Hematopoietic multipotent progenitor cell treated with erythropoietin and hydrocortisone succinate and interleukin-3 and kit ligand, for 6 days (in vitro differentiated cells): ENCODE measurements around the gene MIEN1.
"Not testable (repeated sequence)": the region's sequence is repeated elsewhere in the genome, so short reads cannot be mapped to it uniquely, and the experiment has no call there.

ENCODE experiments used
- DNase-seq: peaks from one replicate; pipeline ENCODE4 v3.0.0-alpha.2; 2015

MIEN1 gene, protein sequence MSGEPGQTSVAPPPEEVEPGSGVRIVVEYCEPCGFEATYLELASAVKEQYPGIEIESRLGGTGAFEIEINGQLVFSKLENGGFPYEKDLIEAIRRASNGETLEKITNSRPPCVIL

DNA sequence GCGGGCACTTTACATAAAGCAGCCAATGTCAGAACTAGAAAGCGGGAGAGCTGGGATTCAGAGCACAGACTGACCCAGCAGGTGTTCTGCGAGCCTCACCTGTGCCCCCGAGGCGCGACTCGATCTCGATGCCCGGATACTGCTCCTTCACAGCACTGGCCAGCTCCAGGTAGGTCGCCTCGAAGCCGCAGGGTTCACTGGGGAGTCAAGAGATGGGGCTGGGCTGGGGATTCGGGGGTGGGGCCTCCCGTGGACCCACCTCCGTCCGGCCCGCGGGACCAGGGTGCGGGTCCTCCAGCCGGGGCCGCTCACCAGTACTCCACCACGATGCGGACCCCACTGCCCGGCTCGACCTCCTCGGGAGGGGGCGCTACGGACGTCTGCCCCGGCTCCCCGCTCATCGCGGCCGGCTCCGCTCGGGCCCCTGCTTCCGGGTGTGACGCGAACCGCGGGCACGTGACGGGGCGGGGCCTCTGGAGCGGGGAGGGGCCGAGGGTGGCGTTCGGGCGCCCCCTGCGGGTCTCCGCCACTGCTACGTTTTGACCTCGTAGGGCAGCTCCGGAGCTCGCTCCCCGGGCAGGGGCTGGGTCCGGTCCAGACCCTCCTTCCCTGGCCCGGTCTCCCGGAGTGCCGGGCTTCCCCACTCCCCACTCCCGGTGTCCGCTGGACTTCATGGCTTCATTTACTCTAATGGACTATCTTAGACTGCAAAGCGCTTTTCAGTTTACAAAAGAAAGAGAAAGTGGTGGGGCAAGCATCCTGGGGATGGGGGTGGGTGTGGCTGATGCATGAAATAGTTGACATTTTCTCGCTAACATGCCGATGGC lies at the start of gene MIEN1:
MIEN1 (minus strand) TSS at position 438 of the 827 bp plus-strand sequence; CDS start at position 401, 37 bp downstream.
- peak; percentile 92 for DNase-seq

DNA sequence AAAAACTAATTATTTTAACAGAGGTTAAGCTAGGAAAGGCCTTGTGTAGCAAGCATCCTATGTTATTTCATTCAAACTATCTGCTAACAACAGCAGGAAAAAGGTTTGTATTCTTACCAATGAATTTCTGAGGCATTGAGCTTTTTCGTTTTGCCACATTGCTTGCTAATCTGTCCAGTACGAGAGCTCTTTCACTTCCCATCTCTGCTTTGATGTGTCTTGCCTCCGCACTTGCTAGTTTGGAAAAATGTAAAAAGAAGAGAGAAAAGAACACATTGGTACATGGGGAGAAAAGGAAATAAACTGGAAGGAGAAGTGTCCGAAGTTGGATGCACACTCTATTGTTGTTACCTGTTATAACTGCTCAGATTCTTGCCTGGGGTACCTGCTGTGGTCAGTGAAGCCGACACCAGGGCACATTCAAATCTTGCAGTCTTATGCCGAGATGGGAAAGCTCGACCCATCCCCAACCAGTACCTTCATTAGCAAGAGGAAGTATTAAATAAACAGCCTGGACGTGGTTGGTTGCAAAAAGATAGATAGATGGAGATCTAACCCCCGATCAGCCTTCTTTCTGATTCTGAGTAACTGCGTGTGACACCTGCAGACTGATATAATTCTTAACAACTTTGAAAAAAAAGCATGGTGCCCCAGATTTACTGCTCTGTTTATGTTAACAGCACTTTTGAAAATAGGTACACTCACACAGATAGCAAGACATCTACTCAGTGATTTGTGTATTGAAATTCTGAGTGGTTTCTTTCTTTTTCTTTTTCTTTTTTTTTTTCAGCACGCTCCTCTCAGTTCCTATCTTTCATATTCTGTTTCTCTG lies 47.4 kb upstream of the MIEN1 start:
- no peak for DNase-seq

DNA sequence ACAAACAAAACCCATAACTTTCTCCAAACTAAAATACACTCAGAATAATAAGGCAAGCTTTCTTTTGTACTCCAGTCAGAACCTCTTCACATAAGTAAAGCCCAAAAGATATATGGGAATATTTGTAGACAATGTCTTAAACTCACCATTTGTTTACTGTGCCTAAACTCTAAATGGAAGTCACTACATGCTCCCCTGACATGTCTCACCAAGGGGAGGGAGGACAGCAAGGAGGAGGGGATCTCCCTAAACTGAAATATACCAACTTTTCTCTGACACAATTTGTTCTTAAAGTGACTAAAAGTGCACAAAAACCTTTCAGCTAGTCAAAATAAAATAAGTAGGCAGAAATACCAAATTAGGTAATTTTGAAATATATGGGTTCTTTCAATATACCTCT lies 45.9 kb upstream of the MIEN1 start:
- DNase-seq, result no peak

DNA sequence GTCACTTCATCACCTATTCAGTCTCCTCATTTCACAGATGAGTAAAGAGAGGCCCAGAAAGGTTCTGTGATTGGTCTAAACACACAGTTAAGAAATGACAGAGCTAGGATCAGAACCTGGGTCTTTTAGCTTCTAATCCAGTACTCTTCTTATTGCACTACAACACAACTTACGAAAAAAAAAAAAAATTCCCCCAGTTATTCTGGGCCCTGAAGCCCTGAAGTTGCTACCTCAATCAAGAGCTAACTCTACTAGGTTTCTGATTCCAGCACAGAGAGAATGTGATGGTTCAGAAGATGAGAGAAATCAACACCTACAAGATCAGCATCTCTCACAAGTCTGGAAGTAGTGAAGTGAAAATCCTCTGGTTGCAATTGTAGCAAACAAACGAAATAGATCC lies 44.7 kb upstream of the MIEN1 start:
- no peak for DNase-seq

DNA sequence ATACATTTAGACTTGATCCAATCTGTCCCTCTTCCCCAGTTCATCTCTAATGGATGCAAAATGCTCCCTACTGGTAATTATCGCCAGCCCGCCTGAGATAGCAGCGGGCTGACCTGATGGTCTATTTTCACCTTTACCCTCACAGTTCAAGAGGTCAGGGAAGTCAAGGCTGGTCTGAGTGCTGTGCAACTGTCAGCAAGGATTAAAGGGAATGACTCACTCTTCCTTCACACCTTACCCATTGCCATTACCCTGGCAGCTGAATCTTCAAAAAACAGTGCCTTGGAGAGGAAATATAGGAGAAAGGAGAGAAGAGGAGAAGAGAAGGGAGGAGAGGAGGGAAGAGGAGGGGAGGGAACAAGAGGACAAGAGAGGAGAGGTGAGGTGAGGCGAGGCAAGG lies 43.7 kb upstream of the MIEN1 start:
- DNase-seq, result no peak

DNA sequence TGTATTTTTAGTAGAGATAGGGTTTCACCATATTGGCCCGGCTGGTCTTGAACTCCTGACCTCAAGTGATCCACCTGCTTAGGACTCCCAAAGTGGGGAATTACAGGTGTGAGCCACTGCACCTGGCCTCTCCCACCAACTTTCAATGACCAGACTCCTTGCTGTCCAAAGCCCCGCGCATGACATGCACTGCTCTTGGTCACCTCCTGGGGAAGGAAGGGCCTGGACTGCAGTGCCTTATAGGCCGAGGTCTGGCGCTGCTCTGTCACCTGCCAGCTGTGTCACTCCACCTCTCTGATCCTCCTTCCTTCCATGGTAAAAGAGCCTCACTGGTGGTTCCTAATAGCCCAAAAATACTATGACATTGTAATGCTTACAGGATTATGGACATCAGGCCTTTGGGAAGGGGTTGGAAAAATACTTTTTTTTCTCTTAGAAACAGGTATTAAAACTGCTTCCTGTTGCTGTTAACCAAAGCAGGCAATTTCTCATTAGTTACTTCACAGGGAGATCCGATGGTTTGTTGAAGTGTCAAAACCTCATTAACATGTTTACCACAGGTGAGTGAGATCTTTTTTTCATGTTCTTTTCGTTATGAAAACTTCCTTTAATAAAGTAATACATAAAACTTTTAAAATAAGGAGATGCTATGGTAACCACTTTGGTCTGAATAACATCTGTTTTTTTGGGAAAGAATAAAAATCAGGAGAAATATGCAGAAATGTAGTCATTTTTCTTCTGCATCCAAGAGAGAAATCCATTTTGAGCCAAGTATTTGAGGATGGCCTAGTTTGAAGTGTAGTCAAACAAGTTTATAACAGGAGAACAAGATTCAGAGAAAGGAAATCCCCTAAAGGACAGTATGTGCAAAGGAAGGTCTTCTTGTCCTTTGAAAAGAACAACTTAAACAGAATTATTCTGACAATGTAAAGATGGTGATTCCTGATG lies 42.9 kb upstream of the MIEN1 start:
- DNase-seq, result no peak

DNA sequence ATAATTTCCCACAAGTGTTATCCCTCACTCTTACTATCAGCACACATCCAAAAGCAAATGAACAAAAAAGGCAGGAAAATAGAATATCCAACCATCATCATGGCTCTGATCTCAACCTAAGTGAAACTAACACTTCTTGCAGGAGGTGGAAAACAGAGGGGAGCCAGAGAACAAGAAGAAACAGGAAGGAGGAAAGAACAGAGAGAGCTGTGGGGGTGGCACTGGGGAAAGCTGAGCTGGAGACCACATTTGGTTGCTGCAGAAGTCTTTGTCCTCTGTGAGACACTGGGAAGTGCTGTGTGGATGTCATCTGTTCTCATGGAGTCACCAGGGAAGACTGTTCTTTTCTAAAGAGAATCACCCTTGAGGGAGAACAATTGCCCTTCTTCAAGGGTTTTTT lies 42.1 kb upstream of the MIEN1 start:
- DNase-seq, result no peak

DNA sequence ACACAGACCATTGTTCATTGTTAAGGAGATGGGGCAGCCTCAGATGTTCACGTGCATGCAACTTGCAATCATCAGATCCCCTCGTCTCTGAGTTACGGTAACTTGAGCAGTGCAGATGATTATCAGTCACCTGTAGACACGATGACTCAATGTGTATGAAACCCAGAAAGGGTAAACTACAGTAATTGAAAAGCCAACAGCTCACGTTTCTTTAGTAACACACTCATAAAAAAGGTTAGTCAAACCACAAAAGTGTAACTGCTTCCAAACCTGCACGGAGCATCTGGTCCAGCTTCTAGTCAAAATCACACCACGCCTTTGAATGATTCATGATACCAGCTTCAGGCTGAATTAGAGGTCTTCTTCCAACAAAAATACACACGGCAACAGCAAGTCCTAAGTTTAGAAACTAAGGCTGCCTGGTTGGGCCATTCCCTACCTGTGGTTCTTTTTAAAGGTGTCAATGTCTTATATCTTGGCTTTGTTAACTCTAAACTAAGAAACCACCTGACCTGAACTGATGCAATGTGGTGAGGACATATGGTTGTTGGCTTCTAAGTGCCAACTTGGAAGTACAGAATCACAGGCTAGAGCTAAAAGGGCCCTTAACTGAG lies 39.7 kb upstream of the MIEN1 start:
- DNase-seq, result no peak

DNA sequence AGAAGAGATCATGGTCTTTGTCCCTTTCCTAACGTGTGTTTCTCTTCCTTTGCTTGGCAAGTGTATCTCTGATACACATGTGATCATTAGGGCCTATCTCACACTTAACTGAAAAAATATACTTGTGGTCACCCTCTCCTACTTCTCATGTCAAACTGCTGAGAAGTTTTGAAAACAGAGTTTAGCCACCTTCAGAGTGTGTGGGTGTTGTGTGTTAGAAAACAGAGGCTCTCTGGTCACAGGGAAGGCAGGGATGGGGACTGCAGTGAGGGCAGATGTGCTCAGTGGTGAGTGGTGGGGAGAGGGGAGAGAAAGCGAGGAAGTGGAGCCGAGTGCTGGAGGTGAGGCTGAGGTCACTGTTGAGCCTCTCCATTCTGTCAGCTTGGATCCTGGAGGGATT lies 36.8 kb upstream of the MIEN1 start:
- DNase-seq, result no peak

DNA sequence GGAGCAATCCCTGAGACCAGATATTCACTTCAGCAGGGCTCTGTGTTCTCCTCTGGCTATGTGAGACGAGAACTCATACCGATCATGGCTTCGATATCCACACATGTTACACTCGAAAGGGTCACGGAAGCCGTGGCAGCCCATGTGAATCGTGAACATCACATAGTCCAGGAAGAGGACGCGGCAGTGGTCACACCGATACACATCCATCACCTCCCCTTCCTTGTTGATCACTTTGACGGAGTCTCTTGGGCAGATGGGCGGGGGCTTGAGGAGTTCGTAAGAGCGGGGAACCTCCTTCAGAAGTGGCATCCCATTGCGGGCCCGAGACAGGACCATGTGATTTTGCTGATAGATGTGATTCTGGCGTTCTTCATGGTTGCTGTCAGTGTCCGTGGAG lies 35.4 kb upstream of the MIEN1 start:
- no peak for DNase-seq

DNA sequence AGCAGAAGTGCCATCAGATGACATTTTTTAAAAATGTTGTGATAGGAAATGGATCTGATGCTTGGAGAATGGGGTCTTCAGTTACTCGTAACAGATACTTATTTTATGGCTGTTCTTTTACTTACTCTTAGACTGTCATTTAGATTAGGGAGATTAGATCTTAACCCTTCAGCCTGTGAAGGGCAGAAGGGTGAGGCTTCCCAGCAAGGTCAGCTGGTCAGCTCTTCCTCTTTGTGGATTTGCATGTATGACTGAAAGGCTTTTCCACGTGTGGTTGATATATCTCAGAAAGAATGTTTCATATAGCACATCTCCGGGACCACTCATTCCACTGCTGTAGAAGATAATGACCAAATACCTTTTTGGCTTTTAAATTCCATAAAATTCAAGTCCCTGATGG lies 34.8 kb upstream of the MIEN1 start:
- no peak for DNase-seq

DNA sequence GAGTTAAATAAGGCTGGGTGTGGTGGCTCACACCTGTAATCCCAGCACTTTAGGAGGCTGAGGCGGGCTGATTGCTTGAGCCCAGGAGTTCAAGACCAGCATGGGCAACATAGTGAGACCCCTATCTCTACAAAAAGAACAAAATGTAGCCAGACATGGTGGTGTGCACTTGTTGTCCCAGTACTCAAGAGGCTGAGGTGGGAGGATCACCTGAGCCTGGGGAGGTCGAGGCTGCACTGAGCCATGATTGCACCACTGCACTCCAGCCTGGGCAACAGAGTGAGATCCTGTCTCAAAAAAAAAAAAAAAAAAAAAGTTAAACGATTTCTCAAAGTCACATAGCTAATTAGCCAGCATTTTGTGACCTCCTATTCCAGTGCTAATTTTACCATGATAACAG lies 33.8 kb upstream of the MIEN1 start:
- not testable (repeated sequence) for DNase-seq

DNA sequence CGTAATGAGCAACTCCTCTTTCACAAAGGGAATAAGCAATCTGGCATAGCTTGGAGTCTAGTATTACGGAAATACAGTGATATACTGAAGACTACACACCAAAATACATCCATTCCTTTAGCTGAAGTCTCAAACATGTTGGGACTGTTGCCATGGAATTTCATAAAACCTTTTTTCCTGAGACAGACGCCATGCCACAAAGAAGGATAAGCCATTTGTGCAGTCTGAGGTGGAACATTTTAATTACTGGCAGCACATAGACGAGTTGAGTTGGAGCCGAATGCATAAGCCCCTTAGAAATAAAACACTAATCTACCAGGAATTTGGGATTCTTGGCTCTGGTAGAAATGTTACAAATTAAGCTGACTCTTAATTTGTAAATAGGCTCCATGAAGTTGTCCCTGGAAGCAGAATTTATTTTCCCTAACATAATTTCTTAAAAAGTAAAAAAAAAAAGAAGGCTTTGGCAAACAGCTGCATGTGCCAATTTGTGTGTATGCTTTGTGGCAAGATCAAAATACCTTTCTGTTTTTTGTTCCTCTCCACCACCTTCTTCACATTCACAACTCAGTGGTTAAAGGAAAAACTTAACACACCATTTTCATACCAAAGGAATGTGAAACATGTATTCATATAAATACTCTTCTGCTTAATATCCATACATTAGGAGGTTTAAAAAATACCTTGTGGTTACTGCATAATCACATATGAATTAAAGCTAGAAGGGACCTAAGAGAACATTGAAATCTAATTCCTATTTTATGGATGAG lies 32.9 kb upstream of the MIEN1 start:
- DNase-seq, result no peak

DNA sequence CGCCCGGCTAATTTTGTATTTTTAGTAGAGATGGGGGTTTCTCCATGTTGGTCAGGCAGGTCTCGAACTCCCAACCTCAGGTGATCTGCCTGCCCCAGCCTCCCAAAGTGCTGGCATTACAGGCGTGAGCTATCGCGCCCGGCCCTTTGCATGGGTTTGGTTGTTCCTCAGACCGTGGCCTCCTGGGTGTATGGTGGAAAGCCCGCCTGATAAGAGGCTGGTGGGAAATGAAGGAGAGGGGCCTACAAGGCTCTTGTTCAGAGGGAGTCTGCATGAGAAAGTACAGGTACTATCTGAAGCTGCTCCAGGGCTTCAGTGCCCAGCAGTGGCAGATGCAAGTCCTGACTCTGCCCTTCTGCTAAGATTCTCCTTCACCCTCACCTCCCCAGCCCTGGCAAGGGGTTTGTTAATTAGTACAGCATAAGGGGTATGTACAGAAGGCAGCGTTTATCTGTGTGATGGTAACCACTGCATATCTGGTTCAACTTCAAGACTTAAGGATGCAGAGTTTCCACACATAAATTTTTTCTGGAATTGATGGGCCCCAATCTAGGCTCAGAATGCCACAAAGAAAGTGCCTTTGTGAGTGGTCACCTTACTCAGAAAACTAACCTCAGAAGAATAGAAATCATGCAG lies 31.6 kb upstream of the MIEN1 start:
- no peak for DNase-seq

DNA sequence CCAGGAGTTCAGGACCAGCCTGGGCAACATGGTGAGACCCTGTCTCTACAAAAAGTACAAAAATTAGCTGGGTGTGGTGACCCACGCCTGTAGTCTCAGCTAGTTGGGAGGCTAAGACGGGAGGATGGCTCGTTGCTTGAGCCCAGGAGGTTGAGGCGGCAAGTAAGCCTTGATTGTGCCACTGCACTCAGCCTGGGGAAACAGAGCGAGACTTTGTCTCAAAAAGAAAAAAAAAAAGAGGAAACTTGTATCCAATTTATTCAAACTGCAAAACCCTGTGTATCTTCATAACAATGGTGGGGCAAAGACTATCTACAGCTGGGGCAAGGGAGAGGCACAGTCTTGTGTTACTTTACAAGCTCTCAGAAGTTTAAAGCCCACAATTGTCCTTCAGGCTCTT lies 28.9 kb upstream of the MIEN1 start:
- DNase-seq, result no peak

DNA sequence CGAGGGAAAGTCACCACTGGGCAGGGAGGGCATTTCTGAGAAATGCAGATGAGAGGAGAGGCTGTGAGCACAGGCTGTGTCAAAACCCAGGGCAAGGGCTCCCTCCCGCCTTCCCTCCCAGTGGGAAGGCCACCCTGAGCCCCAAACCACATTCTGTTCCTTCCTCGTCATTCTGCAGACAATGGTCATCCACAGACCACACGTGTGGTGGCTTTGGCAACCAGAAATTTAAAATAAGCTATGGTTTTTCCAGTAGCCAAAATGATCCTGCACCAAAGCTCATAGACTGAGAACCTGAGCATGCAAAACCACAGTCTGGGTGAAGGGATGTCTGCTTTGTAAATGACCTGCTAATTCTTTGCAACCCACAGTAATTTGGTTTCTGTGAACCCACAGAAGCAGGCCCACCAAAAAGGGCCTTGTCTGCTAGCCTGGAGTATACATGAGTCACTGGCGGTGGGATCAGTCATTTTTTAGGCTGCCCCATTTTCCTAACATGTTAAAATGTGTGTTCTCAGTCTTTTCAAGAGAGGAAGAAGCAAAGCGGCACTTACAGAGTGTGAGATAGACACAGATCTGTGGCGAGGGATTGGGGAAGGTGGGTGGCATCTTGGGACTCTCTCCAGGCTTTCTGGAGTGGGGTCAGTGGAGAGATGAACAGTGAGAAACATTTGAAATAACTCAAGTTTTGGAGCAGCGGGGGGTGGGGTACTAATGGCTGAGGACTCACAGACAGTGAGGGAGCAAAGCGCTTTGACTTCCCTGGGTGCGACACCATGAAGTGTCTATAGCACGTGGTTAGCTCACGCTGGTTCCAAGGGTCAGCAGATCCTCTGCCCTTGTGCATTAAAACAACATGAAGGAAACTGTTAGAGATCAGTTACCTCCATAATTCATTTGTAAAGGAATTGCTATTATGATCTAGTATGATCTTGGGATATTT lies 27.9 kb upstream of the MIEN1 start:
- DNase-seq, result no peak

DNA sequence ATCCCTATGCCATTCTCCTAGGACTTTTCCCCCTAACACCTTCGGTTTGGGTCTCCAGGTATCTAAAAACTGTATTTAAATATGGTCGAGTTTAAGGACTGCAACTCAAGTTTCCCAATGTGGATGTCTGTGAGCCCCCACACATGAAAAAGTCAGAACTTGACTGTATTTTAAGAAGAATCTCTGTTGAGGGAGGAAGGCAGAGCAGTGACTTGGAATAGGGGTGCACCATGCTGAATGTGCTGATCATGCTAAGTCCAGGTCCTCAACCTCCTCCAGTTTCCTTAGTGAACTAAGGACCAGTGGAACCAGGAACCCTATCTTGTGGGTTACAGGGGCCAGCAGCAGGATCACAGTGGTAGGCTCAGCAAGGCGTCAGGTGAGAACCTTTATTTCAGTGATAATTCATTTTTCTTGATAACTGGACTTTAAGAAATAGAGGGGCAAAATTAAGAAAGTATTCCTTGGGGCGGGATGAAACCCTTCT lies 26.9 kb upstream of the MIEN1 start:
- no peak for DNase-seq

DNA sequence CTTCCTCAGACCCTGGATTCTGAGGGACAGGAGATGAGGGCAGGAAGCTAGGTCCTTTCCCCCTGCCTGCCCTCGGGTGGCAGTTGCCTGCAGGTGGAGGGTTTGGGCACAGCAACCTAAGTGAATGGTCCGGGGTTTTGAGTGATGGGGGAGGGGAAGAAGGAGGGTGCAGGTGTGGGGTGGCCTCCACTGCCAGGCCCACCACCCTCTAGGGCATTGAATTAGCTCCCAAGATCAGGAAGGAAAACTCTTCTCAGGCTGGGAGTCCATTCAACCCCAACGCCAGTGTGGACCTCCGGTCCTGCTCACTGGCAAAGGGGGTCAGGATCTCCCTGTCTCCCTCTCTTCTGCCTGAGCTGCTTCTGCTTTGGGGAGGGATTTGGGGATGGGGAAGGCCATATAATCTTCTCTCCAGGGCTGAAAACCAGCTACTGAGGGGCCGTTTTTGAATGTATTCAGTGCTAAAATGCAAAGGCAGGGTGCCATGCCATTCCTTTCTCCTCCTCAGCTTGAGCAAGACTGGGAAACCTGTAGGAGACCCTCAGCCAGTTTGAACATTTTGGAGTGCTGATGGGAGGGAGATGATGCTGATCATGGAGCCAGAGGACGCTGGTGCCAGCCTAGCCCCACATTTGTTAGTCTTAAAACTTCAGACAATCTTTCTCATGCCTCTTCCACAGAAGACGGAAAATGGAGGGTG lies 26.2 kb upstream of the MIEN1 start:
- DNase-seq, result no peak
